Sigmoid colon (tissue), 3 donors: ENCODE results near the gene DNAJA1.

Experiments
- POLR2A ChIP-seq, 2 donors: fragments of 450-650 bp; IDR thresholded peaks; one replicate each; pipeline ENCODE4 v1.6.1; 2016; ENCODE audit warnings: antibody characterized with exemption in 2 of 2, mild to moderate bottlenecking in 2 of 2, moderate library complexity in 2 of 2
- TF ChIP-seq, protein P1 (sequence below), 4 experiments: fragments of 450-650 bp in 3 of 4; fragments of 200-600 bp in 1 of 4; IDR thresholded peaks; one replicate each; pipeline ENCODE4 v1.5.1; 2016 to 2019; ENCODE audit warnings: antibody characterized with exemption in 4 of 4, mild to moderate bottlenecking in 3 of 4, moderate library complexity in 2 of 4

DNA sequence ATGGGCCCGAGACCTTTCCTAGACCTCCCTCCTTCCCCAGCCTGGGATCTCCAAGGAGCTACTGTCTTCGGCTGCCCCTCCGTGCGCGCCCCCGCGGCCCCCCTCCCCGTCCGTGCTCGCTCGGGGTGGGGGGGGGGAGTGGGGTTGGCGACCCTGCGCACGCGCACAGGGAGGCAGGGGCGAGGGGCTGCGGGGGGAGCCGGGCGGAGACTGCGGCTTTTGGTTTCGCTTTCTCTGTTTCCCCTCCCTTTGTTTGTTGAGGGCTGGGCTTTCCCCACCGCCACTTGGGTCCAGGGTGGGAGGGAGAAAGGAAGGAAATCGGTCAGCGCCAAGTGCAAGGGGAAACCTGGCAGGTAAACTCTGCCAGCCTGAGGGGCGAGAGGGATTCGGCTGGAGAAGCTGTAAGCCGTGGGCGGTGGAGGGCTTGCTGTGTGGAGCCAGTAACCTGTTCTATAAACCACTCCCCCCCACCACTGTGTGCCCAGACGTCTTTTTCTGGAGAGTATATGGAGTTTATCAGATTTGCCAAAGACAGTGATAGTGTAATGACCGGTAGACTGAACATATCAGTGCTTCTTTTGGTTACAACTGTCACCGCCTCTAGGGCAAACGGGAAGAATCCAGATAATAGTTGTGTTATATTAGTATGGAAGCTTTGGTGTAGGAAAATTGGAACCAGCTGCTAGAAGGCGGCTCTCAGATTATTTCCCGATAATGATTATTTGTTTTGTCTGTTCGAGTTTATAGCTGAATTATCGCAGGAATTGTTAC lies 684 bp downstream of the DNAJA1 start:
- no peak for TF ChIP-seq POLR2A (IDR thresholded peaks at IDR 0.05)
- TF ChIP-seq, protein P1, sequence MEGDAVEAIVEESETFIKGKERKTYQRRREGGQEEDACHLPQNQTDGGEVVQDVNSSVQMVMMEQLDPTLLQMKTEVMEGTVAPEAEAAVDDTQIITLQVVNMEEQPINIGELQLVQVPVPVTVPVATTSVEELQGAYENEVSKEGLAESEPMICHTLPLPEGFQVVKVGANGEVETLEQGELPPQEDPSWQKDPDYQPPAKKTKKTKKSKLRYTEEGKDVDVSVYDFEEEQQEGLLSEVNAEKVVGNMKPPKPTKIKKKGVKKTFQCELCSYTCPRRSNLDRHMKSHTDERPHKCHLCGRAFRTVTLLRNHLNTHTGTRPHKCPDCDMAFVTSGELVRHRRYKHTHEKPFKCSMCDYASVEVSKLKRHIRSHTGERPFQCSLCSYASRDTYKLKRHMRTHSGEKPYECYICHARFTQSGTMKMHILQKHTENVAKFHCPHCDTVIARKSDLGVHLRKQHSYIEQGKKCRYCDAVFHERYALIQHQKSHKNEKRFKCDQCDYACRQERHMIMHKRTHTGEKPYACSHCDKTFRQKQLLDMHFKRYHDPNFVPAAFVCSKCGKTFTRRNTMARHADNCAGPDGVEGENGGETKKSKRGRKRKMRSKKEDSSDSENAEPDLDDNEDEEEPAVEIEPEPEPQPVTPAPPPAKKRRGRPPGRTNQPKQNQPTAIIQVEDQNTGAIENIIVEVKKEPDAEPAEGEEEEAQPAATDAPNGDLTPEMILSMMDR (IDR thresholded peaks at IDR 0.05): no peak
